Vagina (tissue), 2 donors: ENCODE data around the gene NXPH1. TPM values are rescaled to one million over a fixed set of nuclear protein-coding genes. Genes with fewer than 3 reads are reported as not detected.

Experiments
- DNase-seq, 2 donors: peaks; one replicate each; pipeline ENCODE4 v3.0.0-alpha.2; 2017; ENCODE audit errors: extremely low spot score in 2 of 2
- H3K27ac ChIP-seq: fragments of 200-600 bp; sonication (generic); one replicate; pipeline ENCODE4 v1.5.1; 2019
- H3K27me3 ChIP-seq: fragments of 200-600 bp; sonication (generic); one replicate; pipeline ENCODE4 v1.5.1; 2019
- H3K36me3 ChIP-seq, 2 donors: fragments of 200-600 bp; sonication (generic); one replicate each; pipeline ENCODE4 v1.5.1; 2017 to 2019
- H3K4me1 ChIP-seq: fragments of 200-600 bp; sonication (generic); one replicate; pipeline ENCODE4 v1.5.1; 2019
- H3K4me3 ChIP-seq, 2 donors: fragments of 200-600 bp; sonication (generic); 1 replicate in 1 of 2; 2 replicates in 1 of 2; pipeline ENCODE4 v1.5.1; 2016 to 2019
- H3K9me3 ChIP-seq: fragments of 200-600 bp; sonication (generic); one replicate; pipeline ENCODE4 v1.5.1; 2019
- POLR2A ChIP-seq, 2 donors: fragments of 450-650 bp; IDR thresholded peaks; one replicate each; pipeline ENCODE4 v1.6.1; 2017; ENCODE audit warnings: antibody characterized with exemption in 2 of 2, mild to moderate bottlenecking in 2 of 2, moderate library complexity in 2 of 2
- POLR2AphosphoS5 ChIP-seq, 2 donors: sonication (generic); formaldehyde crosslinking; IDR thresholded peaks; one replicate each; pipeline ENCODE4 v1.9.0; 2017; ENCODE audit warnings: antibody characterized with exemption in 2 of 2, mild to moderate bottlenecking in 2 of 2, low read depth in 1 of 2; ENCODE audit not compliant: insufficient read depth in 1 of 2
- intact Hi-C: fragments of 100-400 bp; cut with DNase I; formaldehyde crosslinking; loops from one replicate; pipeline ENCODE4 v1.15.1; 2023
- total RNA-seq: library from RNA; depleted of rRNA; stranded (reverse); fragments of >200 nt; gene quantifications from one replicate; pipeline ENCODE4 v1.2.3, GENCODE V29; 2016
- TF ChIP-seq, protein P1 (sequence below), 3 experiments: fragments of 450-650 bp in 2 of 3; fragments of 200-600 bp in 1 of 3; sonication (generic) in 1 of 3; IDR thresholded peaks; one replicate each; pipeline ENCODE4 v1.5.1; 2017 to 2019; ENCODE audit warnings: antibody characterized with exemption in 3 of 3, mild to moderate bottlenecking in 2 of 3, moderate library complexity in 2 of 3

Gene NXPH1
- total RNA-seq, 1 donor from 2014 or later: 0.25 TPM

- no peaks in the 10 kb centered on the region for H3K9me3 ChIP-seq
- no peaks in the 10 kb centered on the region for H3K27me3 ChIP-seq
- TF ChIP-seq POLR2AphosphoS5 (IDR thresholded peaks at IDR 0.05; ENCODE audit: insufficient read depth in 1 of 2, low read depth in 1 of 2) (no peak), POLR2A (IDR thresholded peaks at IDR 0.05) (no peak)
- TF ChIP-seq, protein P1, sequence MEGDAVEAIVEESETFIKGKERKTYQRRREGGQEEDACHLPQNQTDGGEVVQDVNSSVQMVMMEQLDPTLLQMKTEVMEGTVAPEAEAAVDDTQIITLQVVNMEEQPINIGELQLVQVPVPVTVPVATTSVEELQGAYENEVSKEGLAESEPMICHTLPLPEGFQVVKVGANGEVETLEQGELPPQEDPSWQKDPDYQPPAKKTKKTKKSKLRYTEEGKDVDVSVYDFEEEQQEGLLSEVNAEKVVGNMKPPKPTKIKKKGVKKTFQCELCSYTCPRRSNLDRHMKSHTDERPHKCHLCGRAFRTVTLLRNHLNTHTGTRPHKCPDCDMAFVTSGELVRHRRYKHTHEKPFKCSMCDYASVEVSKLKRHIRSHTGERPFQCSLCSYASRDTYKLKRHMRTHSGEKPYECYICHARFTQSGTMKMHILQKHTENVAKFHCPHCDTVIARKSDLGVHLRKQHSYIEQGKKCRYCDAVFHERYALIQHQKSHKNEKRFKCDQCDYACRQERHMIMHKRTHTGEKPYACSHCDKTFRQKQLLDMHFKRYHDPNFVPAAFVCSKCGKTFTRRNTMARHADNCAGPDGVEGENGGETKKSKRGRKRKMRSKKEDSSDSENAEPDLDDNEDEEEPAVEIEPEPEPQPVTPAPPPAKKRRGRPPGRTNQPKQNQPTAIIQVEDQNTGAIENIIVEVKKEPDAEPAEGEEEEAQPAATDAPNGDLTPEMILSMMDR (IDR thresholded peaks at IDR 0.05): no peak
- intact Hi-C loops: no loop called here
- no peaks in the 10 kb centered on the region for H3K36me3 ChIP-seq
- H3K27ac ChIP-seq: no peak overlapping the region
- no peak for DNase-seq
- no peaks in the 10 kb centered on the region for H3K4me1 ChIP-seq
- no peak overlapping the region for H3K4me3 ChIP-seq
Observed at GRCh38 chr7:8612584-8612983, 179.2 kb downstream of the NXPH1 start.

- no peak for TF ChIP-seq POLR2AphosphoS5 (IDR thresholded peaks at IDR 0.05; ENCODE audit: insufficient read depth in 1 of 2, low read depth in 1 of 2)
- TF ChIP-seq POLR2A (IDR thresholded peaks at IDR 0.05): no peak
- TF ChIP-seq, protein P1 (IDR thresholded peaks at IDR 0.05): no peak
- intact Hi-C loops: no loop called here
Observed at GRCh38 chr7:8613191-8613590, 179.8 kb downstream of the NXPH1 start.

DNA sequence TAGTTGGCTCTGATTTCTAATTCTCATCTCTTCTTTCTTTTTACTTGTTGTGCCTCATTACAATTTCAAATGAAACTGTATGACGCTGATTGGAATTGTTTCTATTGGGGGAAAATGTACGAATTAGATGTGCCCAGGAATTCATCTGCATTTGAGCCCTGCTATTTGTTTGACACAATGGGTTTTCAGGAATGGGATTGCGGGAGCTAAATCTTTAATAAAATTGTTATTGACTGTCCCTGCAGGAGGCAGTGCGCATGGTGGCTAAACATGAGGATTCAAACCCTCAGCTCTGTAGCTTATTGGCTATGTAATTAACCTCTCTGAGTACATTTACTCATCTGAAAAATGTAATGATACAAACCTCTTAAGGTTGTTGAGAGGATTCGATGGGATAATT, 181.6 kb downstream of the NXPH1 start:
- no peak for DNase-seq
- no peaks in the 10 kb centered on the region for H3K27me3 ChIP-seq
- H3K27ac ChIP-seq: no peak overlapping the region
- no peaks in the 10 kb centered on the region for H3K9me3 ChIP-seq
- intact Hi-C loops: no loop called here
- no peak overlapping the region for H3K4me3 ChIP-seq
- H3K4me1 ChIP-seq: no peaks in the 10 kb centered on the region
- TF ChIP-seq POLR2AphosphoS5 (IDR thresholded peaks at IDR 0.05; ENCODE audit: insufficient read depth in 1 of 2, low read depth in 1 of 2): no peak
- TF ChIP-seq, protein P1 (IDR thresholded peaks at IDR 0.05): no peak
- TF ChIP-seq POLR2A (IDR thresholded peaks at IDR 0.05): no peak
- H3K36me3 ChIP-seq: no peaks in the 10 kb centered on the region

More at GRCh38 chr7:8613191-8613590, 179.8 kb downstream of the NXPH1 start:
- no peak for DNase-seq
- Histone ChIP-seq H3K36me3 (no peaks in the 10 kb centered on the region), H3K27ac (no peak overlapping the region), H3K9me3 (no peaks in the 10 kb centered on the region), H3K4me1 (no peaks in the 10 kb centered on the region), H3K27me3 (no peaks in the 10 kb centered on the region), H3K4me3 (no peak overlapping the region)

DNA sequence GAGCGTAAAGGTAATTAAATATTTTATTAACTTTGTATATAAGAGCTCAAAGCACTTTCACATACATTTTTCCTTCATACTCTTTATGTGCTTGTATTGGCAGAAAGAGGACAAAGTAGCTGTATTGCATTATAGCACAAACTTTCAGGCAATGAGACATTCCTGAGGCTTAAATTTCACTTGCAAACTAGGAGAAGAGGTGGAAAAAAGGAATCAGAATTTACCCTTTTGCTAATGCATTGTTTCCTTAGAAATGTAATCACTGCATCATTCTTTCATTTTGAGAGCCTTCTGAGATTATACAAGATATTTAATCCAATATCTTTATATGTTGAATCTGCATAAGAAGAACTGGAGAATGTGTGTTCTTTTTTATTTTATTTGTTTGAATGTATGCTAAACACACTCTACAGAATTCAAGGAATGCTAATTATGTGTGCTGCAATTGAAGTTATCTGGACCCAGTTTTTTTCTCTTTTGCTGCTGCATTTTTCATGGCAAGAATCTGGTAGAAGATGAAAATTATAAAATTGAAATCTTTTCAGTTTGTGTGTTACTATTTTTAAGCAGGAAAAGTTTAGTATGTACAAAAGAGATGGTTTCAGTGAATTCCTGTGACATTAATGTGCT, 185.1 kb downstream of the NXPH1 start:
- H3K4me1 ChIP-seq: no peaks in the 10 kb centered on the region
- no peak overlapping the region for H3K4me3 ChIP-seq
- no peaks in the 10 kb centered on the region for H3K36me3 ChIP-seq
- no peak for TF ChIP-seq POLR2A (IDR thresholded peaks at IDR 0.05)
- no peak for TF ChIP-seq POLR2AphosphoS5 (IDR thresholded peaks at IDR 0.05; ENCODE audit: insufficient read depth in 1 of 2, low read depth in 1 of 2)
- TF ChIP-seq, protein P1 (IDR thresholded peaks at IDR 0.05): no peak
- H3K9me3 ChIP-seq: no peaks in the 10 kb centered on the region
- intact Hi-C loops: no loop called here
- H3K27ac ChIP-seq: no peak overlapping the region
- H3K27me3 ChIP-seq: no peaks in the 10 kb centered on the region
- no peak for DNase-seq

DNA sequence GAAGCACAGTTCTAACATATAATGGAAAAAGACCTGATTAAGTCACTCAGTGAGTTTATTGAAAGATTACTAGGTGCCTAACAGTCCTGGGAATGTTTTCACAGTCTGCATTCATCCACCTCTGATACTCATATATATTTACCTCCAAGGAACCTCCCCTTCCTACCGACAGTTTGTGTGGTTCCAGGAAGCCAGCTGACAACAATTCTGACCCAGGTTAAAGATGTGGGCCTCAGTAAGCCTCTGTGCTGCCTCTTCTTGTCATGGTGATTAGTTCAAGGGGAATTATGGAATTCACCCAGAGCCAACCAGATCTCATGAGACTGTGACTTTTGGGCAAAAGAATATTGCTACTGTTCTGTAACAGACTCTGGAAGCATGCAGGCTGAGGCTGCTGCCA, 186.8 kb downstream of the NXPH1 start:
- no peak overlapping the region for H3K27ac ChIP-seq
- intact Hi-C loops: loop anchor here (10.0 kb wide), 1 partner anchor 1625 kb away; no protein-coding TSS in a partner anchor

More for the DNA sequence above, 186.8 kb downstream of the NXPH1 start:
- H3K27me3 ChIP-seq: no peaks in the 10 kb centered on the region
- TF ChIP-seq POLR2AphosphoS5 (IDR thresholded peaks at IDR 0.05; ENCODE audit: insufficient read depth in 1 of 2, low read depth in 1 of 2) (no peak), POLR2A (IDR thresholded peaks at IDR 0.05) (no peak)
- TF ChIP-seq, protein P1 (IDR thresholded peaks at IDR 0.05): no peak
- no peak for DNase-seq
- H3K36me3 ChIP-seq: no peaks in the 10 kb centered on the region
- H3K4me1 ChIP-seq: no peaks in the 10 kb centered on the region
- no peaks in the 10 kb centered on the region for H3K9me3 ChIP-seq
- H3K4me3 ChIP-seq: no peak overlapping the region
